Measurements from ENCODE around the gene SLC6A6.
"Not testable (repeated sequence)": the region's sequence is repeated elsewhere in the genome, so short reads cannot be mapped to it uniquely, and the experiment has no call there.

Gene SLC6A6

DNA sequence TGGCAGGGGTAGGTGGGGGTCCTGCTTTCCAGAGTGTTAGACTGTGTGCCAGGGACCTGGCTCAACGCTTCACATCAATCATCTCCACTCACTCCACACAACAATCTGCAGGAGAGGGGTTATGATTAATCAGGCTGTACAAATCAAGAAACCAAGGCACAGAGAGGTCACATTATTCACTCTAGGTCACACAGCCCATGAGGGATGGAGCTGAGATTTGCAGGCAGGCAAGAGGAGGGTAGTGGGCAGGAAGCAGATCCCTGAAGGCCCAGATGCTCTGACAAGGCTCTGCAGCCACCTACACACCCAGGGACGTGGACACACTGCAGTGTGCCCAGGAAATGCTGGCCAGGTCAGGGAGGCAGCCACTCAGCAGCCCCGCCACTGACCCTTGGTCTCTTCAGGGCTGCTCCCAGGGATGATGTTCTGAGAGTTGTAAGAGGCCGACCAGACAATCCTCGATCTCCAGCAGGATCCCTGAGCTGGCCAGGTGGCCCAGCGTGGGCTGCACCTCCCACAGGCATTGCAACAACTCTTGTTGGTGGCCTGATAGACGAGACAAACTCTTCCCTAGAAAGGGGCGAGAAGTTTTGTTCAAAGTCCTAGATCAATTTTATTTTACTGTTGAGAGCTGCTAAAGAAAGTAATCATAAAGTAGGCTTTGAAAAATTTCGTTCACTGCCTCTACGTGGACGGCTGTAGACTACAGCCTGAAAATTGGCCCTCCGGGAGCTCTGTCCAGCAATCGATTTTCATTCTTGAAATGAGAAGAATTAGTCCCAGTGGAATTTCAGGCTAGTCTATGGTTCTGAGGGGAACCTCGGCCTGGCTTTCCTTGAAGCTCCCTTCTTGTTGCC lies 4.2 kb upstream of the SLC6A6 start:
- DNase-seq (ENCODE audit: low read depth, low spot score) = no peak

GRCh38 chr3:14398797-14399106 lies 3.7 kb upstream of the SLC6A6 start:
- DNase-seq (ENCODE audit: low read depth, low spot score) = no peak

DNA sequence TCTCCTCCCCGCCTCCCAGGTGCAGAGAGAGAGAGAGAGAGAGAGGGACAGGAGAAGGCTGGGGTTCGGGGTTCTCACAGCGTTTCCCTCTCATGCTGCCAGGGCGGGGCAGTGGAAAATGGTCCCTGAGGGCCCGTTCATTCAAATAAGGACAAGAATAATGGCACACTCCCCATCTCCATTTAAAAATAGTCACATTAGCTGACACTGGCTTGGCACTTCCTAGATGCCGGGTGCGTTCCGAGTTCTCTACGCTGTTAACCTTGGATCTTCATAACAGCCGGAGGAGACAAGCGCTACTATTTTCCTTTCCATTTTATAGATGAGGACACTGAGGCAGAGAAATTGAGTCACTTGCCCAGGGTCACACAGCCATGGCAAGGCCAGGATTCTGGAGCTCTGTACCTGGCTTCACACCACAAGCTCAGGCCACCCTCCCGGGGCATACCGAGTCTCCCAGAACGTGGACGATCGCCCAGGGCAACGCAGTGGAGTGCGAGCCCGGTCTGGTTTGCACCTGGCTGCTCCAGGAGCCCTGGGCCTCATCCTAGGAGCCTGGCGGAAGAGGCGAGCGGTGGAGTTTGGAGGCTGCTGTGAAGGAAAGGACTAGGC lies 608 bp upstream of the SLC6A6 start:
- DNase-seq (ENCODE audit: low read depth, low spot score) = no peak

DNA sequence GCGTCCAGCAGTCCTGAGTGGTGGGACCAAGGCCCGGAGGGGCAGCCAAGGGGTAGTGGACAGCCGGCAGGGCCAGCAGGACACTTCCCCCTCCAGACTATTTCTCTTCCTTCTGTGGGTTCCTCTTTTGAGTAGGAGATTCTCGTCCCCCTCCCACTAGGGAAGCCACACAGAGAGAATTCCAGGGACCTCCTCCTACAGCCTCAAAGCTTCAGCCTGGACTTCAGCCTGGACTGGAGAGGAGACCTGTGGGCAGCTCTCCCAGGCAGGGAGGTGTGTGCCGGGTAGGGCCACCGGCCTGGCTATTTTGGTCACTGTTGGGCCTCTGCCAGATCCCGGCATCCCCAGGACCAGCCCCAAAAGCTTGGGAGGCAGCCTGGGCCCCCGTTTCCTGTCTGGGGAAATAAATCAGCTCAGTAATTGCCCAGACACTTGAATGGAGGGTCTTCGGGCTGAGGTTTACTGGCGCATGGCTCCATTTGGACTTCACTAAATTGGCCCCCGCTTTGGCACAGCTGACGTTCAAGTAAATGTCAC lies 1.3 kb downstream of the SLC6A6 start:
- peak; percentile 51 for DNase-seq (ENCODE audit: low read depth, low spot score)

DNA sequence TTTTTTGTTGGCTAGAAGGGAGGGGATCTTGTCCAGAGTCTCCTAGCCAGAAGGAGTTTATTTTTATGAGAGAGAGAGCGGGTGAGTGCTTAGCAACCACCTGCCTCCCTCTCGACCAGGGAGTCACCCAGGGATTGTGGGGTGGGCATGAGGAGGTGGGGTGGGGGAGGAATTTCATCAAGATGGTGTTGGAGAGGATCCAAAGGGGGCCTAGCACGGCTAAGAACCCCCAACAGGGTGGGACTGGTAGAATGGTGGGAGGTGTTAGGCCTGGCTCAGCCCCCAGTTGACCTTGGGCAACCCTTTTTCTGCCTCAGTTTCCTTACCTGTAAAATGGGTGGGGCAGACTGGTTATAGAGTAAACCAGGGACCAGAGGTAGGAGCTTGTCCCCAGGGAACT lies 1.8 kb downstream of the SLC6A6 start:
- no peak for DNase-seq (ENCODE audit: low read depth, low spot score)

- DNase-seq (ENCODE audit: low read depth, low spot score) = no peak
These were observed 2.4 kb downstream of the SLC6A6 start for GRCh38 chr3:14404631-14405359.

DNA sequence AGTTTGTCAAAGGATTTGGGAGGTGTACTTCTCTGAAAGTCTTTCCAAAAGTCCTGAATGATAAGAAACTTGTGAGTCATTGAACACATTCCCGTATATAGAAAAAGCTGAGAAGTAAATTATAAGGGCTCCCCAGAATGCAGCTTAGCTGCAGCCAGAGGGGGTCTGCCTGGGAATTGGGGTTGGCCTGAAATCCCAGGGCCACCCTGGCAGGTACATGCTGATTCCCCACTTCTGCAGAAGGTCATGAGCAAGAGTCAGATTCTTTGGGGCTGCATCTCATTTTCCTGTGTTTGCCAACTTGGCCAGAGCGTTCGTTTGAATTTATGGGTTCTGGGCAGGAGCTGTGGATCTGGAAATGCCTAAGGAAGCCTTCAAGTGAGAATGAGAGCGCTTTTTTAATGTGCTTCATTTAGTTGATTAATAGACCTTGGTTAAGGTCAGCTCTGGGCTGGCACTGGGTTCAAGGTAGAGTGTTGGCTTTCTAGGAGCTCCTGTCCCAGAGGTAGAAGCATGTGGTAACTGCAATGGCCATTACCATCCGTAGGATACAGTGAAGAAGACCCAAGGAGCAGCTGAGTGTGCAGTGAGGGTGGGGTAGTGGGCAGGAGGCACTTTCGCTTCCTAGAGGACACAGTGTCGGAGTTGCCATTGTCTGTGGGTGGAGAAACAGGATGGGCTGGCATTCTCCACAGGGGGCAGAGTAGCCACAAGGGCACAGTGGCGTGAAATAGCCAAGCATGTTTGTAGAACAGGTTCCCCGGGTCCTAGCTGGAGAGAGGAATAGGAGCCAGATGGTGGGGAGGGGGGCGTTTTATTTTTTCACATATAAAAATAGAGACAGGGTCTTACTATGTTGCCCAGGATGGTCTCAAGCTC lies 3.2 kb downstream of the SLC6A6 start:
- peak; percentile 39 for DNase-seq (ENCODE audit: low read depth, low spot score)

GRCh38 chr3:14406336-14406735 lies 3.9 kb downstream of the SLC6A6 start:
- no peak for DNase-seq (ENCODE audit: low read depth, low spot score)

GRCh38 chr3:14406766-14407165 lies 4.4 kb downstream of the SLC6A6 start:
- DNase-seq (ENCODE audit: low read depth, low spot score) = no peak

- no peak for DNase-seq (ENCODE audit: low read depth, low spot score)
These were observed 4.8 kb downstream of the SLC6A6 start for GRCh38 chr3:14407203-14407602.

DNA sequence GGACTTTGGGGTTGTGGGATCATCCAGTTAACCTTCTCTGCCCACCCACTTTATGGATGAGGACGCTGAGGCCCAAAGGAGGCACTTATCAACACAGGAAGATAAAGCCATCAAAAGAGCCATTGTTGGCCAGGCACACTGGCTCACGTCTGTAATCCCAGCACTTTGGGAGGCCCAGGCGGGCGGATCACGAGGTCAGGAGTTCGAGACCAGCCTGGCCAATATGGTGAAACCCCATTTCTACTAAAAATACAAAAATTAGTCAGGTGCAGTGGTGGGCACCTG lies 7.3 kb downstream of the SLC6A6 start:
- not testable (repeated sequence) for DNase-seq (ENCODE audit: low read depth, low spot score)

- DNase-seq (ENCODE audit: low read depth, low spot score) = no peak
These were observed 7.7 kb downstream of the SLC6A6 start for GRCh38 chr3:14410106-14410502.

DNA sequence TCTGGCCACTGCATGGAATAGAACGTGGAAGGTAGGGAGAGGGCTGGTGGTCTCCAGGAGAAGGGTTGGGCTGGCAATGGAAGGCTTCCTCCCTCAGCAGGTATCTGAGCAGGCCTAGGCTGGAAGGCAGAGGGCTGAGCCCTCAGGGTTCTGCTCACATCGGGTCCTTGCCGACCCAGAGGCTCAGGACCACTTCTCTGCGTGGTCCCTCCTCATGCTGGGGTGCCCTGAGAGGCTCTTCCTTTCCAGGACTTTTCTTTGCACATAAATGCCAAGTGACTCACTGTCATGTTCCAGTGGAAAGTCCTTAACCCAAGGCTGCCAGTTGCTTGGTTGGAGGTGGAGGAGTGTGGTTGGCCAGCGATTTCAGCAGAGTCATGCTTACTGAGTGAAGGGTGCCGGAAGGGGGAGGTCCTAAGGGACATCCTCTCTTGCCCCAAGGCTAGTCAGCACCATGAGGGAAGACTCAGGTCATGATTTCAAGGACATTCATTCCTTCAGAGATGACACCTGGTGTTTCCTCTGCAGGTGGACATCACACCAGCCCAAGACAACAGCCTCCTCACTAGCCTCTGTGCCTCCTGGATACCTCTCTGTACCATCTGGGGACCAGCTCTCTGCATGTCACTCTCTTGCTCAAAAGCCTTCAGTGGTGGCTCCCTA lies 8.2 kb downstream of the SLC6A6 start:
- peak; percentile 76 for DNase-seq (ENCODE audit: low read depth, low spot score)

GRCh38 chr3:14411166-14411526 lies 8.7 kb downstream of the SLC6A6 start:
- no peak for DNase-seq (ENCODE audit: low read depth, low spot score)

- DNase-seq (ENCODE audit: low read depth, low spot score) = no peak
These were observed 9.6 kb downstream of the SLC6A6 start for GRCh38 chr3:14411988-14412387.

- DNase-seq (ENCODE audit: low read depth, low spot score) = peak; percentile 57
These were observed 10.5 kb downstream of the SLC6A6 start for GRCh38 chr3:14412831-14413380.

DNA sequence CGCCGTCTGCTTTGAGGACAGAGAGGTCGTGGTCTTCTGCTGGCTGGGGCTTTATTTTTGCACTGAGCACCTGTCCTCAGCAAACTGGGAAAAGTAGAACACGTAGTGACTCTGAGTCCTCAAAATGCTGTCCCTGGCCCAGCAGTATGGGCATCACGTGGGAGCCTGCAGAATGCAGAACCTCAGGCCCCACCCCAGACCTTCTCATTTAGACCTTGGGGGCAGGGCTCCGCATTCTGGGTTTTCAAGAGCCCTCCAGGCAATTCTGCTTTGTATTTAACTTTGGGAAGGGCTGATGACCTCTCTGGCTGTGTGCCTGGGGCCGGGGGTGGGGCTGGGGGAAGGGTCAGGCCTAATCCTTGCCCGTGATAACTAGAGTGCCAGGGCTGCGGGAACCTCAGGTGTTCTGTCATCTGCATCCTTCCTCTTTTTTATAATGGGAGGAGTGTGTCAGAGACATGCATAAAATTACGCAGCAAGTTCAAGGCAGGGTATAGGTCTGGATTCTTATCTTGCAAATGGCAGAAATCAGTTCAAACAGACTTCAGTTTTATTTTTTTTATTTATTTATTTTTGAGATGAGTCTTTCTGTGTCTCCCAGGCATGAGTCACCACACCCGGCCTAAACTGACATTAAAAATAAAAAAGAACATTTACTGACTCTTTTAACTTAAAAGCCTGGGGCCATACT lies 11.1 kb downstream of the SLC6A6 start:
- DNase-seq (ENCODE audit: low read depth, low spot score) = no peak

DNA sequence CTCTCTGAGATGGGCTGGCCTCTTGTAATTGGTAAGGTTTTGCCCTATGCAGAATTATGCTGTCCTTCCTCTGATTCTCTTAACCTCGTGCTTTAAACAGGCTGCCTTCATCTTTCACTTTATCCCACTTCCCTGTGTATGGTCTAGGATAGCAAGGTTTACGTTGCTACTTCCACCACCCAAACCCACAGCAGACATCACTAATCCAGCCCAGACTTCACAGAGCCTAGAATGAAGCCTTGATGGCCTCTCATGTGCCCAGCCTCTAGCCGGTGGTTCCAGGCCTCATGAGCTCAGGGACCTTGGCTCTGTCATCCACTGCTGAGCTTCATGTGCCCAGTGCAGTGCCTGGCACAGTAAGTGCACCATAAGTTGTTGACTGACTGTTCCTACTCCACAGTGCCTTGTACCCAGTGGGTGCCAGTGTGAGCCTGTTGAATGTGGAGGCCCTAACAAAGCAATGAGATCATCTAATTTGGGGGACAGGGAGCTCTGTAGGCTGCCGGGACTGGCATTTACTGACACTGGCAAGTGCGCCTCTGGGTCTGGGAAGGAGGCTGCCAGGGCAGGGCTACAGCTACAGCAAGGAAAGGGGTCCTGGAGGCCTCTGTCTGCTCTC lies 12.5 kb downstream of the SLC6A6 start:
- DNase-seq (ENCODE audit: low read depth, low spot score) = no peak

GRCh38 chr3:14415501-14415900 lies 13.1 kb downstream of the SLC6A6 start:
- no peak for DNase-seq (ENCODE audit: low read depth, low spot score)

GRCh38 chr3:14416453-14416852 lies 14.0 kb downstream of the SLC6A6 start:
- DNase-seq (ENCODE audit: low read depth, low spot score) = no peak
